Measurements from ENCODE around the gene MOV10L1. TPM values are rescaled to one million over a fixed set of nuclear protein-coding genes. Genes with fewer than 3 reads are reported as not detected.

MOV10L1 gene
- total and polyA plus RNA-seq, 2 donors from 2014 or later = 0.38 to 0.62 TPM

GRCh38 chr22:50157709-50158375 is 68.0 kb downstream of the MOV10L1 start:
- Histone ChIP-seq H3K9ac (ENCODE audit: low read length in 3 of 3) (peak overlapping the region in 1 of 3 donors; percentile 67), H3K9me3 (ENCODE audit: control insufficient read depth in 2 of 3, insufficient read depth in 1 of 3, low read length in 3 of 3) (no peaks in the 10 kb centered on the region), H3K36me3 (ENCODE audit: control insufficient read depth in 2 of 3, insufficient read depth in 3 of 3, low read length in 3 of 3) (no peaks in the 10 kb centered on the region), H3K4me1 (ENCODE audit: control insufficient read depth in 2 of 3, insufficient read depth in 2 of 3, low read depth in 1 of 3, low read length in 3 of 3) (peaks cover 0 to 4% (median 0%) of the 10 kb centered on the region in 3 donors), H3K27ac (ENCODE audit: low read depth in 2 of 2, low read length in 2 of 2) (no peak overlapping the region), H3K27me3 (ENCODE audit: control insufficient read depth, insufficient read depth, low read length) (no peaks in the 10 kb centered on the region), H3K4me3 (ENCODE audit: low read length in 3 of 3) (no peak overlapping the region)
- no peak for FAIRE-seq
- DNase-seq = peak in 3 of 5 donors; percentile 33 to 90 (median 40)
- TF ChIP-seq CTCF (IDR thresholded peaks at IDR 0.05; ENCODE audit: borderline replicate concordance, extremely low read depth, insufficient read depth) = no peak
- intact Hi-C loops (cut with DNase I) = no loop called here

- H3K9me3 ChIP-seq (ENCODE audit: control insufficient read depth in 2 of 3, insufficient read depth in 1 of 3, low read length in 3 of 3) = no peaks in the 10 kb centered on the region
- intact Hi-C loops (cut with DNase I) = no loop called here
- no peak for FAIRE-seq
- H3K27ac ChIP-seq (ENCODE audit: low read depth in 2 of 2, low read length in 2 of 2) = no peak overlapping the region
- H3K36me3 ChIP-seq (ENCODE audit: control insufficient read depth in 2 of 3, insufficient read depth in 3 of 3, low read length in 3 of 3) = no peaks in the 10 kb centered on the region
- H3K4me1 ChIP-seq (ENCODE audit: control insufficient read depth in 2 of 3, insufficient read depth in 2 of 3, low read depth in 1 of 3, low read length in 3 of 3) = peaks cover 0 to 4% (median 0%) of the 10 kb centered on the region in 3 donors
- H3K4me3 ChIP-seq (ENCODE audit: low read length in 3 of 3) = no peak overlapping the region
- no peak for DNase-seq
- TF ChIP-seq CTCF (IDR thresholded peaks at IDR 0.05; ENCODE audit: borderline replicate concordance, extremely low read depth, insufficient read depth) = no peak
- no peak overlapping the region for H3K9ac ChIP-seq (ENCODE audit: low read length in 3 of 3)
- H3K27me3 ChIP-seq (ENCODE audit: control insufficient read depth, insufficient read depth, low read length) = no peaks in the 10 kb centered on the region
These were observed 71.1 kb downstream of the MOV10L1 start for GRCh38 chr22:50160947-50161346.

GRCh38 chr22:50161508-50162390 is 71.9 kb downstream of the MOV10L1 start:
- TF ChIP-seq CTCF (IDR thresholded peaks at IDR 0.05; ENCODE audit: borderline replicate concordance, extremely low read depth, insufficient read depth) = no peak
- H3K9me3 ChIP-seq (ENCODE audit: control insufficient read depth in 2 of 3, insufficient read depth in 1 of 3, low read length in 3 of 3) = no peaks in the 10 kb centered on the region
- intact Hi-C loops (cut with DNase I) = no loop called here
- FAIRE-seq = no peak
- H3K27ac ChIP-seq (ENCODE audit: low read depth in 2 of 2, low read length in 2 of 2) = no peak overlapping the region
- no peaks in the 10 kb centered on the region for H3K27me3 ChIP-seq (ENCODE audit: control insufficient read depth, insufficient read depth, low read length)
- H3K4me3 ChIP-seq (ENCODE audit: low read length in 3 of 3) = no peak overlapping the region
- H3K9ac ChIP-seq (ENCODE audit: low read length in 3 of 3) = no peak overlapping the region
- DNase-seq = peak in 1 of 5 donors; percentile 33
- H3K4me1 ChIP-seq (ENCODE audit: control insufficient read depth in 2 of 3, insufficient read depth in 2 of 3, low read depth in 1 of 3, low read length in 3 of 3) = peaks cover 0 to 4% (median 0%) of the 10 kb centered on the region in 3 donors
- H3K36me3 ChIP-seq (ENCODE audit: control insufficient read depth in 2 of 3, insufficient read depth in 3 of 3, low read length in 3 of 3) = no peaks in the 10 kb centered on the region

Data from kidney (tissue), 14 donors.